Upper lobe of left lung (tissue), 4 donors: ENCODE measurements around the gene SPAG7.

Source experiments
- POLR2A ChIP-seq, 4 donors: fragments of 450-650 bp; IDR thresholded peaks; one replicate each; pipeline ENCODE4 v1.5.1; 2016 to 2017; ENCODE audit warnings: antibody characterized with exemption in 4 of 4, mild to moderate bottlenecking in 2 of 4
- POLR2AphosphoS5 ChIP-seq, 2 donors: sonication (generic); formaldehyde crosslinking; IDR thresholded peaks; one replicate each; pipeline ENCODE4 v1.5.1; 2017; ENCODE audit warnings: antibody characterized with exemption in 2 of 2
- TF ChIP-seq, protein P1 (sequence below), 6 experiments: fragments of 450-650 bp in 4 of 6; fragments of 200-600 bp in 2 of 6; sonication (generic) in 2 of 6; IDR thresholded peaks; one replicate each; pipeline ENCODE4 v1.5.1; 2016 to 2019; ENCODE audit warnings: antibody characterized with exemption in 6 of 6

DNA sequence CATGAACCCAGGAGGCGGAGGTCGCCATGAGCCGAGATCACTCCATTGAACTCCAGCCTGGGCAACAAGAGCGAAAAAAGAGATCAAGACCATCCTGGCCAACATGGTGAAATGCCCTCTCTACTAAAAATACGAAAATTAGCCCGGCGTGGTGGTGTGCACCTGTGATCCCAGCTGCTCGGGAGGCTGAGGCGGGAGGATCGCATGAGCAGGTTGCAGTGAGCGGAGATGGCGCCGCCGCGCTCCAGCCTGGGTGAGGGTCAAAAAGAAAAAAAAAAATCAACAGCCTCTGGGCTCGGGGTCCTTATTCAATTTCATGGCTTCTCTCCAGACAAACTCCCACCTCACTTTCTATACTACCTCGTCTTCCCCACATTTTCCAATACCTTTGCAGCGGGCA is 38.7 kb downstream of the SPAG7 start:
- TF ChIP-seq POLR2AphosphoS5 (IDR thresholded peaks at IDR 0.05): no peak
- TF ChIP-seq, protein P1, sequence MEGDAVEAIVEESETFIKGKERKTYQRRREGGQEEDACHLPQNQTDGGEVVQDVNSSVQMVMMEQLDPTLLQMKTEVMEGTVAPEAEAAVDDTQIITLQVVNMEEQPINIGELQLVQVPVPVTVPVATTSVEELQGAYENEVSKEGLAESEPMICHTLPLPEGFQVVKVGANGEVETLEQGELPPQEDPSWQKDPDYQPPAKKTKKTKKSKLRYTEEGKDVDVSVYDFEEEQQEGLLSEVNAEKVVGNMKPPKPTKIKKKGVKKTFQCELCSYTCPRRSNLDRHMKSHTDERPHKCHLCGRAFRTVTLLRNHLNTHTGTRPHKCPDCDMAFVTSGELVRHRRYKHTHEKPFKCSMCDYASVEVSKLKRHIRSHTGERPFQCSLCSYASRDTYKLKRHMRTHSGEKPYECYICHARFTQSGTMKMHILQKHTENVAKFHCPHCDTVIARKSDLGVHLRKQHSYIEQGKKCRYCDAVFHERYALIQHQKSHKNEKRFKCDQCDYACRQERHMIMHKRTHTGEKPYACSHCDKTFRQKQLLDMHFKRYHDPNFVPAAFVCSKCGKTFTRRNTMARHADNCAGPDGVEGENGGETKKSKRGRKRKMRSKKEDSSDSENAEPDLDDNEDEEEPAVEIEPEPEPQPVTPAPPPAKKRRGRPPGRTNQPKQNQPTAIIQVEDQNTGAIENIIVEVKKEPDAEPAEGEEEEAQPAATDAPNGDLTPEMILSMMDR (IDR thresholded peaks at IDR 0.05): no peak
- no peak for TF ChIP-seq POLR2A (IDR thresholded peaks at IDR 0.05)
